Keratinocyte (primary cell): ENCODE measurements around the gene TAS1R3. TPM values are rescaled to one million over a fixed set of nuclear protein-coding genes. Genes with fewer than 3 reads are reported as not detected.

Source experiments
- DNase-seq: peaks from one replicate; pipeline ENCODE4 v3.0.0-alpha.2; 2011; ENCODE audit warnings: low read depth, missing footprints, low spot score
- FAIRE-seq: peaks from 2 replicates; lab custom pipeline; 2011; peaks lifted over from hg19 to GRCh38; lab: Jason Lieb, UNC
- H2AFZ ChIP-seq: 2 replicates; pipeline ENCODE4 v1.6.0; 2012; ENCODE audit warnings: low read length, control low read depth, inconsistent platforms; ENCODE audit not compliant: control insufficient read depth
- H3K27ac ChIP-seq: 2 replicates; pipeline ENCODE4 v1.5.1; 2011; ENCODE audit warnings: low read length; ENCODE audit not compliant: control insufficient read depth, insufficient read depth
- H3K27me3 ChIP-seq: 3 replicates; pipeline ENCODE4 v1.6.0; 2011; ENCODE audit warnings: low read length; ENCODE audit not compliant: control insufficient read depth, insufficient read depth; ENCODE audit errors: extremely low read depth
- H3K36me3 ChIP-seq, 2 experiments: 2 replicates in 1 of 2; 3 replicates in 1 of 2; pipeline ENCODE4 v1.5.1; 2011; ENCODE audit warnings: low read length in 2 of 2, mild to moderate bottlenecking in 1 of 2; ENCODE audit not compliant: control insufficient read depth in 2 of 2, insufficient read depth in 2 of 2; ENCODE audit errors: extremely low read depth in 1 of 2
- H3K4me1 ChIP-seq: 3 replicates; pipeline ENCODE4 v1.5.1; 2011; ENCODE audit warnings: low read length; ENCODE audit not compliant: control insufficient read depth, insufficient read depth; ENCODE audit errors: extremely low read depth
- H3K4me2 ChIP-seq: 3 replicates; pipeline ENCODE4 v1.6.0; 2011; ENCODE audit warnings: low read depth, low read length; ENCODE audit not compliant: control insufficient read depth, insufficient read depth; ENCODE audit errors: extremely low read depth
- H3K4me3 ChIP-seq, 3 experiments: fragments of 200-600 bp in 1 of 3; sonication (generic) in 1 of 3; 2 replicates in 2 of 3; 3 replicates in 1 of 3; pipeline ENCODE4 v1.5.1; 2011 to 2016; ENCODE audit warnings: low read length in 3 of 3, mild to moderate bottlenecking in 3 of 3, control low read depth in 2 of 3, inconsistent platforms in 1 of 3, low read depth in 1 of 3, mixed read lengths in 1 of 3, mixed run types in 1 of 3, moderate library complexity in 1 of 3; ENCODE audit not compliant: control insufficient read depth in 2 of 3, insufficient read depth in 2 of 3; ENCODE audit errors: extremely low read depth in 1 of 3
- H3K79me2 ChIP-seq: 2 replicates; pipeline ENCODE4 v1.6.0; 2012; ENCODE audit warnings: low read length; ENCODE audit not compliant: control insufficient read depth, insufficient read depth
- H3K9ac ChIP-seq: 3 replicates; pipeline ENCODE4 v1.6.0; 2011; ENCODE audit warnings: low read length; ENCODE audit not compliant: control insufficient read depth, insufficient read depth; ENCODE audit errors: extremely low read depth
- H3K9me1 ChIP-seq: 3 replicates; pipeline ENCODE4 v1.6.0; 2011; ENCODE audit warnings: low read length; ENCODE audit not compliant: control insufficient read depth, insufficient read depth; ENCODE audit errors: extremely low read depth
- H3K9me3 ChIP-seq: 2 replicates; pipeline ENCODE4 v1.5.1; 2012; ENCODE audit warnings: low read depth, low read length; ENCODE audit not compliant: control insufficient read depth
- H4K20me1 ChIP-seq: 3 replicates; pipeline ENCODE4 v1.6.0; 2011; ENCODE audit warnings: low read length; ENCODE audit not compliant: control insufficient read depth, insufficient read depth; ENCODE audit errors: extremely low read depth
- EZH2 ChIP-seq: IDR thresholded peaks from one replicate; pipeline ENCODE4 v1.6.1; 2012; ENCODE audit warnings: inconsistent platforms, mild to moderate bottlenecking, low read length, moderate library complexity
- dilution Hi-C: fragments of 300-500 bp; cut with MboI; formaldehyde crosslinking; loops from one replicate; pipeline ENCODE4 v1.7.0; 2020; ENCODE audit warnings: low sequenced_read_pairs; ENCODE audit not compliant: extremely low pct_ligation_motif_present
- polyA plus RNA-seq, 5 experiments: library from polyadenylated mRNA; depleted of rRNA in 3 of 5; stranded (reverse) in 3 of 5; stranded (forward) in 1 of 5; unstranded in 1 of 5; fragments of >200 nt; gene quantifications; 1 replicate in 1 of 5; 2 replicates in 3 of 5; 3 replicates in 1 of 5; pipeline versions ENCODE4 v1.2.1 to v1.2.3, GENCODE V29; 2011 to 2012; ENCODE audit warnings: missing spikeins in 2 of 5, low read depth in 1 of 5, low replicate concordance in 1 of 5
- TF ChIP-seq, protein P1 (sequence below), 3 experiments: IDR thresholded peaks in 1 of 3; conservative IDR thresholded peaks in 1 of 3; optimal IDR thresholded peaks in 1 of 3; 2 replicates in 2 of 3; 3 replicates in 1 of 3; pipeline versions ENCODE3 to v1.5.1; 2011; ENCODE audit warnings: low read length in 3 of 3, mild to moderate bottlenecking in 3 of 3, moderate library complexity in 2 of 3, control low read depth in 1 of 3, inconsistent platforms in 1 of 3; ENCODE audit not compliant: insufficient read depth in 2 of 3; ENCODE audit errors: extremely low read depth in 1 of 3

The TAS1R3 gene
- polyA plus RNA-seq, 1 donor (not counting 4 experiments of a cell fraction or from before 2014, with no cell fraction given), result 0.04 TPM

DNA sequence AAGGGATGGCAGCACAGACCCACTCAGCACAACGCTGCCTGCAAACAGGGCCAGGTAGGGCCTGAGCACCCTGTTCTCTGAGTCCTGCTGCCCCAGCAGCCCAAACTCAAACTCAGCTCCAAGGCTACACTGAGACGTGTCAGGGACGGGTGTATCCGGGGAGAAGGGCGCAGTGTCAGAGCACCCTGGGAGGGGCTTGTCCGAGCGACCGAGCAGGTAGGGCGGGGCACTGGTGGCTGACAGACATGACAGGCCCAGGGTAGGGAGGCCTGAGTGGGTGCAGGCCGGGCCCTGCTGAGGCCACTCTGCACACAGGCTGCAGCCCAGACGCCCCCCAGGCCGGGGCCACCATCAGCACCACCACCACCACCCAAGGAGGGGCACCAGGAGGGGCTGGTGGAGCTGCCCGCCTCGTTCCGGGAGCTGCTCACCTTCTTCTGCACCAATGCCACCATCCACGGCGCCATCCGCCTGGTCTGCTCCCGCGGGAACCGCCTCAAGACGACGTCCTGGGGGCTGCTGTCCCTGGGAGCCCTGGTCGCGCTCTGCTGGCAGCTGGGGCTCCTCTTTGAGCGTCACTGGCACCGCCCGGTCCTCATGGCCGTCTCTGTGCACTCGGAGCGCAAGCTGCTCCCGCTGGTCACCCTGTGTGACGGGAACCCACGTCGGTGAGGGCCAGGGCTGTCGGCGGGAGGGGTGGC, 45.3 kb upstream of the TAS1R3 start:
- no peak for TF ChIP-seq EZH2
- TF ChIP-seq, protein P1, sequence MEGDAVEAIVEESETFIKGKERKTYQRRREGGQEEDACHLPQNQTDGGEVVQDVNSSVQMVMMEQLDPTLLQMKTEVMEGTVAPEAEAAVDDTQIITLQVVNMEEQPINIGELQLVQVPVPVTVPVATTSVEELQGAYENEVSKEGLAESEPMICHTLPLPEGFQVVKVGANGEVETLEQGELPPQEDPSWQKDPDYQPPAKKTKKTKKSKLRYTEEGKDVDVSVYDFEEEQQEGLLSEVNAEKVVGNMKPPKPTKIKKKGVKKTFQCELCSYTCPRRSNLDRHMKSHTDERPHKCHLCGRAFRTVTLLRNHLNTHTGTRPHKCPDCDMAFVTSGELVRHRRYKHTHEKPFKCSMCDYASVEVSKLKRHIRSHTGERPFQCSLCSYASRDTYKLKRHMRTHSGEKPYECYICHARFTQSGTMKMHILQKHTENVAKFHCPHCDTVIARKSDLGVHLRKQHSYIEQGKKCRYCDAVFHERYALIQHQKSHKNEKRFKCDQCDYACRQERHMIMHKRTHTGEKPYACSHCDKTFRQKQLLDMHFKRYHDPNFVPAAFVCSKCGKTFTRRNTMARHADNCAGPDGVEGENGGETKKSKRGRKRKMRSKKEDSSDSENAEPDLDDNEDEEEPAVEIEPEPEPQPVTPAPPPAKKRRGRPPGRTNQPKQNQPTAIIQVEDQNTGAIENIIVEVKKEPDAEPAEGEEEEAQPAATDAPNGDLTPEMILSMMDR (optimal IDR thresholded peaks at IDR 0.05 in 1 of 3, IDR thresholded peaks at IDR 0.05 in 1 of 3, conservative IDR thresholded peaks at IDR 0.05 in 1 of 3; ENCODE audit: extremely low read depth in 1 of 3, insufficient read depth in 2 of 3, low read length in 3 of 3), result no peak
- Histone ChIP-seq H3K9me1 (no peaks in the 10 kb centered on the region), H3K4me2 (no peak overlapping the region), H3K27me3 (peaks cover 5% of the 10 kb centered on the region), H3K79me2 (no peaks in the 10 kb centered on the region), H3K27ac (no peak overlapping the region), H2AFZ (no peak overlapping the region), H3K4me3 (no peak overlapping the region), H4K20me1 (no peaks in the 10 kb centered on the region), H3K4me1 (peaks cover 12% of the 10 kb centered on the region), H3K9ac (no peak overlapping the region), H3K36me3 (no peaks in the 10 kb centered on the region), H3K9me3 (no peaks in the 10 kb centered on the region)
- dilution Hi-C loops, result no loop called here
- FAIRE-seq (no peak), DNase-seq (no peak)

DNA sequence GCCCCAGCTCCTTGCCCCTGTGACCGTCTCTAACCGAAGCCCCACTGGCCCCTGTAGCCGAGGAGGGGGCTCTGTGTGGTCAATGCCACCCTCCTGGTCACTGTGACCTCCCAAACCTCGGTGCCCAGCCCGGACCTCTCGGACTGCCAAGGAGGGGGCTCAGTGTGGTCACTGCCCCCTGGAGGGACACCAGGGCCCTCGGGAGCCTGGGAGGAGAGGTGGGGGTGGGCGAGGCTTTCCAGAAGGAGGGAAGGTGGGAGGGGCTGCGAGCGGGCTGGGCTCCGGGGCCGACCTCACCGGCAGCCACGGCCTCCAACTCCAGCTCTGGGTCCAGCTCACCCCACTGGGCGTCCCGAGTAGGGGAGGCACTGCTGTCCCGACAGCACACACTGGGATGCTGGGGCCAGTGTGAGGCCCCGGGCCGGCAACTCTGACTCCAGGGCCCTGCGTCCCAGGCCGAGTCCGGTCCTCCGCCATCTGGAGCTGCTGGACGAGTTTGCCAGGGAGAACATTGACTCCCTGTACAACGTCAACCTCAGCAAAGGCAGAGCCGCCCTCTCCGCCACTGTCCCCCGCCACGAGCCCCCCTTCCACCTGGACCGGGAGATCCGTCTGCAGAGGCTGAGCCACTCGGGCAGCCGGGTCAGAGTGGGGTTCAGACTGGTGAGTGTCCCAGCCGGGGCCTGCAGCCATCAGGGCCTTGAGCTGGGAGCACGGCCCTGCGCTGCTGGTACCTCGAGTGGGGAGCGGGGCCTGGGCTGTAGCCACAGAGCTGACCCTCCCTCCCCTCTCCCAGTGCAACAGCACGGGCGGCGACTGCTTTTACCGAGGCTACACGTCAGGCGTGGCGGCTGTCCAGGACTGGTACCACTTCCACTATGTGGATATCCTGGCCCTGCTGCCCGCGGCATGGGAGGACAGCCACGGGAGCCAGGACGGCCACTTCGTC, 44.5 kb upstream of the TAS1R3 start:
- DNase-seq, result no peak
- Histone ChIP-seq H4K20me1 (peaks cover 4% of the 10 kb centered on the region), H3K79me2 (no peaks in the 10 kb centered on the region), H3K4me2 (no peak overlapping the region), H3K27ac (no peak overlapping the region), H3K27me3 (peaks cover 5% of the 10 kb centered on the region), H3K9me1 (no peaks in the 10 kb centered on the region), H3K9ac (no peak overlapping the region), H3K36me3 (no peaks in the 10 kb centered on the region), H3K4me1 (peaks cover 17% of the 10 kb centered on the region), H3K4me3 (no peak overlapping the region), H2AFZ (no peak overlapping the region), H3K9me3 (no peaks in the 10 kb centered on the region)
- no peak for FAIRE-seq
- dilution Hi-C loops, result no loop called here
- no peak for TF ChIP-seq EZH2
- TF ChIP-seq, protein P1 (optimal IDR thresholded peaks at IDR 0.05 in 1 of 3, IDR thresholded peaks at IDR 0.05 in 1 of 3, conservative IDR thresholded peaks at IDR 0.05 in 1 of 3; ENCODE audit: extremely low read depth in 1 of 3, insufficient read depth in 2 of 3, low read length in 3 of 3), result no peak
